Activated T-helper 9 cell treated with anti-CD3 and anti-CD28 coated beads, Interleukin-2, amount 50 U/mL, for 16 hours (primary cell): ENCODE data around the gene GLB1L3.

Source experiments
- DNase-seq: peaks from one replicate; pipeline ENCODE4 v3.0.0-alpha.2; 2020; ENCODE audit warnings: low read depth

The GLB1L3 gene

GRCh38 chr11:134275534-134276395 is at the start of gene GLB1L3:
GLB1L3 (plus strand) TSS chr11:134276379; CDS start chr11:134276741, 362 bp downstream.
- peak; percentile 68 for DNase-seq

GRCh38 chr11:134226806-134227325 is 49.3 kb upstream of the GLB1L3 start:
- no peak for DNase-seq

GRCh38 chr11:134228625-134229024 is 47.6 kb upstream of the GLB1L3 start:
- DNase-seq, result no peak

- DNase-seq, result no peak
Measured at GRCh38 chr11:134229126-134229790, 46.9 kb upstream of the GLB1L3 start.

GRCh38 chr11:134230339-134230738 is 45.8 kb upstream of the GLB1L3 start:
- DNase-seq, result no peak

GRCh38 chr11:134231958-134232659 is 44.1 kb upstream of the GLB1L3 start:
- DNase-seq, result no peak

- DNase-seq, result no peak
Measured at GRCh38 chr11:134233729-134234179, 42.4 kb upstream of the GLB1L3 start.

- no peak for DNase-seq
Measured at GRCh38 chr11:134235399-134235798, 40.8 kb upstream of the GLB1L3 start.

- no peak for DNase-seq
Measured at GRCh38 chr11:134236834-134237556, 39.2 kb upstream of the GLB1L3 start.

- DNase-seq, result no peak
Measured at GRCh38 chr11:134237557-134237922, 38.6 kb upstream of the GLB1L3 start.

- DNase-seq, result no peak
Measured at GRCh38 chr11:134238956-134239355, 37.2 kb upstream of the GLB1L3 start.

- no peak for DNase-seq
Measured at GRCh38 chr11:134240592-134240991, 35.6 kb upstream of the GLB1L3 start.

- no peak for DNase-seq
Measured at GRCh38 chr11:134242376-134242775, 33.8 kb upstream of the GLB1L3 start.

- no peak for DNase-seq
Measured at GRCh38 chr11:134243913-134244312, 32.3 kb upstream of the GLB1L3 start.

GRCh38 chr11:134244593-134244992 is 31.6 kb upstream of the GLB1L3 start:
- DNase-seq, result no peak

- no peak for DNase-seq
Measured at GRCh38 chr11:134245434-134245833, 30.7 kb upstream of the GLB1L3 start.

- DNase-seq, result no peak
Measured at GRCh38 chr11:134246100-134246499, 30.1 kb upstream of the GLB1L3 start.

- DNase-seq, result no peak
Measured at GRCh38 chr11:134246678-134247077, 29.5 kb upstream of the GLB1L3 start.

- DNase-seq, result no peak
Measured at GRCh38 chr11:134248910-134249480, 27.2 kb upstream of the GLB1L3 start.

- no peak for DNase-seq
Measured at GRCh38 chr11:134250246-134250645, 25.9 kb upstream of the GLB1L3 start.

- no peak for DNase-seq
Measured at GRCh38 chr11:134250675-134251074, 25.5 kb upstream of the GLB1L3 start.
